Caki2 (cell line): Measurements from ENCODE around the gene FHL2. TPM values are rescaled to one million over a fixed set of nuclear protein-coding genes. Genes with fewer than 3 reads are reported as not detected.

Experiments used
- DNase-seq: peaks from one replicate; pipeline ENCODE4 v3.0.0-alpha.2; 2015; ENCODE audit warnings: low read depth
- in situ Hi-C: cut with HindIII; loops from 2 replicates; pipeline ENCODE4 v1.10.0; 2016; ENCODE audit warnings: low sequenced_read_pairs, low pct_unique_long_range_greater_than_20kb, mixed read lengths
- total RNA-seq: library from RNA; depleted of rRNA; stranded (reverse); fragments of >200 nt; shearing (Covaris generic); gene quantifications from 2 replicates; pipeline ENCODE4 v1.2.3, GENCODE V29; 2014; ENCODE audit warnings: low replicate concordance

The FHL2 gene
- total RNA-seq, 1 experiment from 2014 or later: 275 TPM

DNA sequence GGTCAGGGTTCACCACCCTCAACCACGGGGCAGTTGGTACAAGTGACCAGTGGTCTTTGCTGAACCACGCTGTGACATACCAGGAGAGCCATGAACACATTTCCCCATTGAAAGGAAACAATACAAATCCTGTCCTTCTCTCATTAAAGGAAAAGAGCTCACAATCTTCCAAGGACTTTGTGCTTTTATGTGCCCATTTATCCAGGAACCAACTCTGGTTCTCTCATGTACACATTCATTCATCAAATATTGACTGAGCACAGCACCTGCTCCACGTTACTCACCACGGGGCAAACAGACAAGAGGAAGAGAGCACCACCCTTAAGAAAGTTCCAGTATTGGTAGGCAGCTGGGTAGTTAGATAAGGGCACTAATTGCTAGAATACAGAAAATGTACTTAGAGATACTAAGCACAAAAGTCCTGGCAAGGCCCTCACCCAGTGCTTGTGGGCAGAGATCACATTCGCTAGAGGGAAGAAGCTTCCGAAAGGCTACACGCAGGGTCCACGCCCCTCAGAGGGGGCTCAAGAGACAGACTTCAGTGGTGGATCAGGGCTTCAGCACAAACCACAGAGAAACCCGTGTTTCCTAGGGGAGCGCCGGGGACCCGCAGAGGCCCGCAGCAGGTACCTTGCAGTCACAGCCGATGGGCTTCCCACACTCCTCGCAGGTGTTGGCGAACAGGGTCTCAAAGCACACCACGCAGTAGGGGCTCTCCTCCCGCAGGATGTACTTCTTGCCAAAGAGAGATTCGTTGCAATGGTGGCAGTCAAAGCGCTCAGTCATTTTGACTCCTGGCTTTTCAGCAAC, 12.9 kb downstream of the FHL2 start:
- in situ Hi-C loops: no loop called here
- DNase-seq: no peak

DNA sequence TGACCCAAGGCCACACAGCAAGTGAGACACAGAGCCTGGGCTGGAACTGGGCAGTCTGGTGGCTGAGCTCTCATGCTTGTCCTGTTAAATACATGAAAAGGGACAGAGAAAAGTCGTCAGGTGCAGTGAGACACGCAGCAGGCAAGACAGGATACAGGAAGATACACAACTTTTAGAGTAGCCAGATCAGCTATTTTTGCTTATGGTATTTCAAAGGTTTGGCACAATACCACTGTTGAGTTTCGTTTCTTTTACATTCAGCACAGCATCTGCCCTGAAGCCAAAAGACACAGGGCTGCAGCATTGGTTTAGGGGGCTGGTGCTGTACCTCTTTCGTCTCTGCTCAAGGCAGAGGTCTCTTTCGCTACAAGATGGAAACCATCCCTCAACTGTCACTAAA, 14.0 kb downstream of the FHL2 start:
- in situ Hi-C loops: no loop called here

DNA sequence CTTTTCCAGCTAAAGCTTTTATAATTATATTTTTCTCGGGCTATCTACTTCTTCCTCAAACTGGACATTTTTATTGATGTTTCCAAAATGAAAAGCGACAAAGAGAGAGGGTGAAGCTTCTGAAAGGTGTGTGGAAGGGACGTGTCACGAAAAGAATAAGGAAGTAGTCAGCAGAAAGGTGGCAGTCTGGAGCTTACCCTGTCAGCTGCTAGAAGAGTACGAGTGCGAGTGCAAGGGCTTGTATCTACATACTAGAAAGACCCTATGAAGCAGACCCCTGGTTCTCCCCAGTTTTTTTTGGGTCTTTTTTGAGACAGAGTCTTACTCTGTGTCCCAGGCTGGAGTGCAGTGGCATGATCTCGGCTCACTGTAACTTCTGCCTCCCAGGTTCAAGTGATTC, 14.6 kb downstream of the FHL2 start:
- no peak for DNase-seq
- in situ Hi-C loops: no loop called here

More for the DNA sequence above, 14.0 kb downstream of the FHL2 start:
- DNase-seq: no peak

DNA sequence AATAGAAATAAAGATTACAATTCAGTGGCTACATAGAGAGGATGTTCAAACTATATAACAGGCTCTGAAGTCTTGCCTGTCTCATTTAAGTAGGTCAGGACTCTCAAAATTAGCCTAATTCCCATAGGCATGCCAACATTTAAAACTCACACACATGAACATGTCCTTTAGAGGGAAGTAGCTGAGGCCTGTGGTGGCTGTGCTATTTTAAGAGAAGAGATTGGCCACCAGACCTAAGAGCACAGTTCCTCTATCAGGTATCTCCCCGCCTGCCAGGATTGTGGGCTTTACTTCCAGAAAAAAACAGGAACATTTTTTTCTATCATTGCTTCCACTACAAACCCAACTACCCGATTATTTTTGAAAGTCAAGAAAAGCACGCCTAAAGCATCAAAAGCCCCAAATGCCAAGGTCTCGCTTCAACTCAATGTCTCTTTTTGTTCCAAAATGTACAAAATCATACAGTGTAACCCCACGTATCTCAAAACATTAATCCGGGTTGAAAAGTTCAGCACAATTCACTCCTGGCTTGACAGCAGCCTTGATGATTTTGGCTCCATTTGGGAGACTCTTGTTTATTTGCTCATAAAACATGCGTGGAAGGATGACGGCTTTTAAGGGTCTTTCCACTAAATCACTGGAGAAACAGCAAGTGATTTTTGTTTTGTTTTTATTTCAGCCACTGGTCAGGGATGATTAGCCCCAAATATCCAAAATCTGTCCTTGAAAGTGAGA, 15.3 kb downstream of the FHL2 start:
- in situ Hi-C loops: no loop called here
- no peak for DNase-seq

DNA sequence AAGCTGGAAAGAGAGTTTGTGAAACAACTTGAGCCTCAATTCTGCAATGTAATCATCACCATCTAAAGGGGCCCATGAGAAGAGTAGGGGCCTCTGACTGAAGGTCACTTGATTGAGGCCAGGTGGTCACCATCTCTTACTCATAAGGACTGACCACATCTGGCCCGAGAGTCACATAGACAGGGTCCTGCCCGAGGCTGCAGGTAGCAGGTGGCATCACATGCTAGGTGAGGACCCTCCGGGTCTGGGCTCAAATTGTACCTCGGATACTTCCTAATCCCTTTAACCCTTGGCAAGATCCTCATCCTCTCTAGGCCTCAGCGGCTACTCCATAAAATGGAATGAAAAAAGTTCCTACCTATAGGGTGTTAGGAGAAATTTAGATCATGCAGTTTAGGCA, 16.7 kb downstream of the FHL2 start:
- DNase-seq: no peak
- in situ Hi-C loops: no loop called here

DNA sequence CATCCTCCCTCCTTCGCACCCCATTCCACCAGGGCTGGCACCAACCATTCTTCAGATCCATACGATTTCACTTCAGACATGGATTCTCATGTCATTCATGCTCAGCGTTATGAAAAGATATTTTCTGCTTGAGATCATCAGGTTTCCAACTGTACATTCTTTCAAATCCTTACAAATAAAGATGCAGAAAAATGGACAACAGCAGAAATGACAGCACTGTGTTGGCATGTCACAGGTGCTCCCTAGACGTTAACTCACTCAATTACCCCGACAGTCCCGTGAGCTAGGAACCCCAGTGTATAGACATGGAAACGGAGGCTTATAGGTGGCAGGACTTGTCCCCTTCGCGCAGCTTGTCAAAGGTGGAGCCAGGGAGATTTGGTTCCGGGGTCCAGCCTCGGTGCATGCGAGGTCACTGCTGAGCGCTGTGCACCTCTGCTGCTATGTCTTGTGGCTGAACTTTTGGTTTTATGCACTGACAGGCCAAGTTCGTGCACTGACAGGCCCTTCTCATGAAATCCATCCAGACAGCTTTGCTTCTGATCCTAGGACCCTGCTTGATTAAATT, 17.7 kb downstream of the FHL2 start:
- in situ Hi-C loops: no loop called here
- no peak for DNase-seq

DNA sequence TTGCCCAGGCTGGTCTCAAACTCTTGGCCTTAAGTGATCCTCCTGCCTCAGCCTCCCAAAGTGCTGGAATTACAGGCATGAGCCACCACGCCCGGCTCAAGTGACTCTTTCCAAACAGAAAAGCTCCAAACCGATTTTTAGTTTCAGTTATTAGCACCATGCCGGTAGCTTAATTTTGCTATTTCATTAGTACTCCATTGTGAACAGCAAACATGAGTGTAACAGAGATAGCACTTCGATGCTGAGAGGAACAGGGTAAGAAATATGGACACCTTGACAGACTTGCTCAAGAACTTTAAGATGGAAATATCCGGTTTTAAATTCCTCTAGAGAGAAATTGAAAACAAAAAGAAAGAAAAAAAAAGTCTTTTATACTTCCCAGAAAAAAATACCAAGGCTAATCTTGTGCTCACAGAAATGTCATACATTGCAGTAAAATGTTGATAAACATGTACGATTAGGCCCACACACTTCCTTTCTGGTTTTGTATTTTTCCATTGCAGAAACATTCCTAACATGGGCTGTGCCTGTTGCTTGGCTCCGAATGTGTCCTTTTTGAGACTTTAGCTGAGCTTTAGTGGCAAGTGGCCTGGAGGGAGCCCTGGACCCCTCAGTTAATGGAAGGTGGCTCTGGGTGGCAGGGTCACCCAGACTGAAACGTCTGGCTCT, 18.3 kb downstream of the FHL2 start:
- in situ Hi-C loops: no loop called here
- DNase-seq: no peak

DNA sequence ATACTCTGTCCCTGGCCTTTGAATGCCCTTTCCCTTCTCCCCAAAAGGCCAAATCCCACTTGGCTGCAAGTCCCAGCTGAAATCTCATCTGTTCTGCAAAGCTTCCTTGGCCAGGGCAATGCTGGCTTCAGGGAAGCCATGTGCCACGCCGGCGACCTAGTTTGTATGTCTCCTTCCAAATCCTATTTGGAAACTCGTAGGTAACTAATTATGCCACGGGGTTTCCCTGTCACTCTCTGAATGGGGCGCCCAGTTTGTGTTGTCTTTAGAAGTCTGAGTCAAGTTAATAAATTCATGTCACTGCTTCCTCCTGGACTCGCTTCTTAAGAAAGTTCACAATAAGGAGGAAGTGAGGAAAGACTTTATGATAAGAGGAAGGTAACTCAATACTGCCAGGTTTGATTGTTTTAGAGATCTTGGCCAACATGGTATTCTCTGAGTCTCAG, 19.1 kb downstream of the FHL2 start:
- in situ Hi-C loops: no loop called here
- DNase-seq: peak; percentile 54

DNA sequence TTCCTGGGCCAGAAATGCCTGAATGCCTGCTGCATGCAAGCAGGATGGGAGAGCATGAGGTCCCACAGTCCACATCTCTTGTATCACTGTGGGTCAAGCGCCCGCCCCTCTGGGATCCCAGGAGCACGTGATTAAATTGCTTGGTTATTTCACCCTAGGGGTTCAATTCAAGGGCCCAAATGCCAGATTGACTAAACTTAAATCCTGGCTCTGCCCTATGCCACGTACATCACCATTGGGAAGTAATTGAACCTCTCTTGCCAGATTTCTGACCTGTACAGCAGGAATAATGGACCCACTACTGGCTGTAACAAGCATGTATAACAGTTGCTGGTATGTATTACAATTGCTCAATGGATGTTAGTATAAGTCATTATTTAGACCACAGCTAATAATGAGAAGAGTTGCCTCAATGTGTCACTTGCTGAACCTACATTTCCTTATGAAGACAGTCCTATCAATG, 19.9 kb downstream of the FHL2 start:
- in situ Hi-C loops: no loop called here
- no peak for DNase-seq

DNA sequence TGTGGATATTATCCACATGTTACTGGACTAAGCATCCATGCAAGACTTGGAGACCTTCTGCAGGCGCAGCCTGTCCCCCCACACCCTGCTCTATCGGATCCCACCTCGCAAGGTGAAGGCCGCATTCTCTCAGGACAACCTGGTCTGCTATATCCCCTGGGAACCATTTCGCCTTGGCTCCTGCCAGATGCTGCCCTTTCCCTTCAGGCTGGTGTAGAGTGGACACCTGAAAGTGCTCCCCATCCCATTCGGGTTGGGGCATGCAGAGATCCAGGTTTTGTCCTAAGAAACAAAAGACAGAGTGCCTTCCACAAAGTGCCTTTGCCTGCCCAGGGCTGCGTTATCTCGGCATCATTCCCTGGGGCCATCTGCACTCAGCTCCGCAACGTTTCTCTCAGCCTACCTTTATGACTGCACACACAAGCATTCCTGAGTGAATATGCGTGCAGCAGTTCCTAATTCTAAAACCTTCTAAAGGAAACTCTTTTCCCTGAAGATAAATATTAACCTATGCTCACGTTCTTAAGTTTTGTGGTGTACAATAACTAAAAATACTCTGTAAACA, 20.5 kb downstream of the FHL2 start:
- in situ Hi-C loops: no loop called here
- DNase-seq: no peak

DNA sequence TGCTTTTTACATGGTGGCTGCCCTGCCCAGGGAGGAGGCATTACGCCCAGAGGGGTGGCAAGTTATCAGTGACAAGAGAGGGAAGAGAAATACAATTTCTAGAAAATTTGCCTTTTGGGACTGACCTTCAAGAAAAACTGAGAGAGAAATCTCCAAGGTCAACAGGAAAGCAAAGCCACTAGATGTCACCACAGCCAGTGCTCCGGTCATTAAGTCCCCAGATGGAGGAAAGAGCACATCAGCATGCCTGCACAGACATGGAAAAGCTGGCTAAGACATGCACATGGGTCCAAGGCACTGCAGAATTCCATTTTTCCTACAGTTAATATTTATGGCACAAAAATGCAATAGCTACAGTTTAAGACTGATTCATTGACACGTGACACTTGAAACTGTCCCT, 21.0 kb downstream of the FHL2 start:
- in situ Hi-C loops: no loop called here
- no peak for DNase-seq

DNA sequence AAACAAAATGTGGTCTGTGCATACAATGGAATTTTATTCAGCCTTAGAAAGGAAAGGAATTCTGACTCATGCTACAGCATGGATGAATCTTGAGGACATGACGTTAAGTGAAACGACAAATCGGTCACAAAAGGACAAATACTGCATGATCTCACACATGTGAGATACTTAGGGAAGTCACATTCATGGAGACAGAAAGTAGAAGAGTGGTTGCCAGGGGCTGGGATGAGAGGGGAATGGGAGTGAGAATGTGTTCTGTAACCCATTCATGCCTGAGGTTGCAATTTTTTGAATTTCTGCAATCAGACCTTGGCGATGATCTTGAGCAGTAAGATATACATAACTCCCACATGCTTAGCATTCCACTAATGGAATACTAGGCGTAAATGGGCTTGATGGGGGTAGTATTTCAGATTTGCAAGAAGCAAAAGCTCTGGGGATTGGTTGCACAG, 22.0 kb downstream of the FHL2 start:
- in situ Hi-C loops: no loop called here

DNA sequence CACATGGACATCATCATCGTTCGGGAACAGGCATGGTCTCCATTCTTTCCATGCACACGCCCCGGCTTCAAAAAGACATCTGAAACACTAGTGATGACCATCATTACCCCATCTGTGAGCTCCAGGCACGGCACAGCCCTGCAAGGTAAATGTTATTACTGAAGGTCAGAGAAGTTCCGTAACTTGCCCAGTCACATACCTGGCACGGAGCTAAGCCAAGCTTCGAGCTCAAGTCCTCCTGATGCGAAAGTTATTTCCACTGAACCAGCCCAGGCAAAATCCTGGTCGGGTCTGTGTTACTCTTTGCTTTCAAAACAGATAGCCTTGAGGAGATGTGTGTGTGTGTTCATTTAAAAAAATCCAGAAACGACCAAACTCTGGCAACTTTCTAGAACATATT, 22.8 kb downstream of the FHL2 start:
- in situ Hi-C loops: no loop called here
- DNase-seq: no peak

More for the DNA sequence above, 22.0 kb downstream of the FHL2 start:
- no peak for DNase-seq

DNA sequence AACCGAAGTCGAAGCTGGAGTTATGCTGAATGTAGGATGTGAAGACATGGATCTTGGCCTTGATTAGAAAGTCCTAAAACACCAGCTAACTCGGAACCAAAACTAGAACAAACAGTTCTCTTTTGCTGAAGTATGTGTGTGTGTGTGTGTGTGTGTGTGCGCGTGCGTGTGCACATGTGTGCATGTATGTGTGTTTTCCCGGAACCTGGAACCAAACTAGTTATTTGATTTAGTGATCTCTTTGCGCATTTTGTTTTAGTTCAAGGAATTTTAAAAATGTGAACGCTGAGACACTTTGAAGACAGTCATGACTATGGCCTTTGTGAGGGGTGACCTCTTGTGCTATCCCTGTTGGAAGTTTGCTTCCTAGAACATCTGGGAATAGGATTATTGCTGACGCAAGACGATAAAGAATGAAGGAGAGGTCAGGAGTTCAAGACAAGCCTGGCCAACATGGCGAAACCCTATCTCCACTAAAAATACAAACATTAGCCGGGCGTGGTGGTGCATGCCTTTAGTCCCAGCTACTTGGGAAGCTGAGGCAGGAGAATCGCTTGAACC, 23.8 kb downstream of the FHL2 start:
- in situ Hi-C loops: no loop called here
- no peak for DNase-seq

DNA sequence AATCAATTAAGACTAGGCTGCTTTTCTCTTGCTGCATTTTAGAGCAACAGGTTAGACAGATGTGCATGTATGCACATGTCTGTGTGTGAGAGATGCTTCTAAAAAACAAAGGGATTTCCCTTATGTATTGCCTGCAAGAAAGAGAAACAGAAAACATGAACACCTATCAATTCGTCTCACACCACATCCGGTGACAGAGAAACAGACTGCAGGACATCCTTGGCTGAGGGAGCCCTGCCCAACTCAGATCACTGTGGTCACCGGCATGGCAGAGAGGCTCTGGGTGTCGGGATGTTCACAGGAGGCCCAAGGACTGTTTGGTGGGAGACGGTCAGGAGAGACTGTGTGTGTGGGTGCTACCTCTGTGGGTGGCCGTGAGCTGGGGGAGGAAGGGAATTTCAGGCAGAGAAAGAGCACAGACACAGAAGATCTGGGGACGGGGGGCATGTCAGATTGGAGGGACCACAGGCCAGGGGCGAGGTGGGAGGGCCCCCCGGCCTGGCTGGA, 24.9 kb downstream of the FHL2 start:
- in situ Hi-C loops: no loop called here

DNA sequence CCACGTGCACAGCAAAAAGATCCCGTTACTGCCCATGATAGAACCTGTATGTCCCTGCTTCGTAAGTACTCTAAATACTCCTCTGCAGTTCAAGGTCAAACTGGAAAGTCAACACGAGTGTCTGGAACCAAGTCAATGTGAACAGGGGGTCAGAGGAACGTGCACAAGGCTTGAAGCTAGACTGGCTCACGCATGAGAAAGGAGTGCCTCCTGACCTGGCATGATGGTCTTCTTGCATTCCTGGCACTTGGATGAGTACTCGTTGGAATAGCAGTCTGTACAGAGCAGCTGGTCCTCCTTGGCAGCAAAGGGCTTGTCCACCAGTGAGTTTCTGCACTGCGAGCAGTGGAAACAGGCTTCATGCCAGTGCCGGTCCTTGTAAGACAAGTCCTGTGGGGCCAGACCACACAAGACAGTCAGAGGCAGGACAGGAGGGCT, 25.5 kb downstream of the FHL2 start:
- in situ Hi-C loops: no loop called here
- no peak for DNase-seq

More for the DNA sequence above, 24.9 kb downstream of the FHL2 start:
- DNase-seq: no peak

DNA sequence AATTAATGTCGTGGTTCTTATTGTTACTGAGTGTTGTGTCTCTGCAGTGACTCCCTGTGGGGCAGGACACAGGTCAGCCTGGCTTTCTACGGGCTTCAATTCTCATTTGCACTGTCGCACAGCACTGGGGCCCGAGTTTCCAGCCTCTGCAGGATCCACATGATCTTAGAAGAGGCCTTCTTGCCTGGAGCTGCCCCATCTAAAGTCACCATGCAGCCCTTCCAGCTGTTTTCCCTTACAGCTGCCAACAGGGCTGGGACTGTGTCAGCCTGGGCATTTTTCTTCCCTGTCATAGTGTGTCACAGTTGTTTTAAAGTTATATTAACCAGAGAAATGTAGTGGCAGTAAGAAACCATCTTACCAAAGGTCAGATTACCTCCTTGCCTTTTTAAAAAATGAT, 27.0 kb downstream of the FHL2 start:
- in situ Hi-C loops: no loop called here
- no peak for DNase-seq

DNA sequence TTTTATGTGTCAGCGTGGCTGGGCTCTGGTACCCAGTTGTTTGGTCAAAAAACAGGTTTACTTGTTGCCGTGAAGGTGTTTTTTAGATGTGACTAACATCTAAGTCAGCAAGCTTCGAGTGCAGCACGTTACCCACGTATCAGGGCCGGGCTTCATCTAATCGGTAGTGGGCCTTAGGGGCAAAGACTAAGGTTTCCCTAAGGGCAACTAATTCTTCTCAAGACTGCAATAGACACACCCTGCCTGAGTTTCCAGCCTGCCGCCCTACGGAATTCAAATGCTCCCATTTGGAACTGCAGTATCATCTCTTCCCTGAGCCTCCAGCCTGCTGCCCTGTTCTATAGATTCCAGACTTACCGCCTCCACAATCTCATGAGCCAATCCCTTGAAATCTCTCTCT, 27.7 kb downstream of the FHL2 start:
- in situ Hi-C loops: no loop called here
- no peak for DNase-seq
